H1 (cell line): ENCODE data around the gene SCNM1. TPM values are rescaled to one million over a fixed set of nuclear protein-coding genes. Genes with fewer than 3 reads are reported as not detected.

ENCODE experiments used
- CTCF ChIA-PET: fragments of 300-600 bp; sonication (Branson Sonifier 250); formaldehyde crosslinking; loops from one replicate; lab custom pipeline; 2021; ENCODE audit not compliant: partially characterized antibody; lab: Charles Lee
- POLR2A ChIA-PET: fragments of 300-600 bp; sonication (Branson Sonifier 250); formaldehyde crosslinking; loops from one replicate; lab custom pipeline; 2021; ENCODE audit warnings: inconsistent platforms; ENCODE audit not compliant: partially characterized antibody; lab: Charles Lee
- DNase-seq, 2 experiments: peaks; one replicate each; pipeline versions ENCODE4 v3.0.0 to v3.0.0-alpha.2; 2010 to 2022; ENCODE audit warnings: low spot score in 2 of 2, low read depth in 1 of 2, mixed read lengths in 1 of 2
- FAIRE-seq: peaks from 2 replicates; lab custom pipeline; 2011; peaks lifted over from hg19 to GRCh38; lab: Jason Lieb, UNC
- H2AFZ ChIP-seq: 2 replicates; pipeline ENCODE4 v1.8.1; 2012; ENCODE audit warnings: low read length, inconsistent platforms
- H2AK5ac ChIP-seq: 2 replicates; pipeline ENCODE4 v1.6.1; 2013; ENCODE audit warnings: low read depth, low read length
- H2BK120ac ChIP-seq: replicated peaks from 2 replicates; pipeline ENCODE3; 2013; ENCODE audit warnings: low read depth, low read length, inconsistent platforms
- H2BK12ac ChIP-seq: 2 replicates; pipeline ENCODE4 v1.6.1; 2013; ENCODE audit warnings: low read depth, low read length
- H2BK15ac ChIP-seq: 2 replicates; pipeline ENCODE4 v1.6.1; 2013; ENCODE audit warnings: low read length
- H2BK20ac ChIP-seq: 2 replicates; pipeline ENCODE4 v1.6.1; 2013; ENCODE audit warnings: low read length
- H2BK5ac ChIP-seq: 2 replicates; pipeline ENCODE4 v1.6.1; 2013; ENCODE audit warnings: low read depth, low read length
- H3K14ac ChIP-seq: 2 replicates; pipeline ENCODE4 v1.6.1; 2013; ENCODE audit warnings: inconsistent platforms; ENCODE audit not compliant: insufficient read length
- H3K18ac ChIP-seq: 2 replicates; pipeline ENCODE4 v1.6.1; 2013; ENCODE audit warnings: low read length; ENCODE audit errors: extremely low read depth
- H3K23ac ChIP-seq: 2 replicates; pipeline ENCODE4 v1.6.1; 2013; ENCODE audit warnings: inconsistent platforms; ENCODE audit not compliant: insufficient read length
- H3K23me2 ChIP-seq: 2 replicates; pipeline ENCODE4 v1.6.1; 2013; ENCODE audit warnings: low read depth, low read length
- H3K27ac ChIP-seq: 2 replicates; pipeline ENCODE4 v1.6.1; 2011; ENCODE audit warnings: low read depth, low read length, inconsistent platforms
- H3K27me3 ChIP-seq, 4 experiments: replicated peaks in 1 of 4; 1 replicate in 1 of 4; 2 replicates in 3 of 4; pipeline versions ENCODE4 v1.6.1 to v1.8.1; 2011 to 2013; ENCODE audit warnings: low read length in 3 of 4, mild to moderate bottlenecking in 3 of 4, inconsistent platforms in 2 of 4, mixed read lengths in 2 of 4, moderate library complexity in 1 of 4; ENCODE audit not compliant: control insufficient read depth in 3 of 4, insufficient read depth in 3 of 4; ENCODE audit errors: extremely low read depth in 1 of 4
- H3K36me3 ChIP-seq, 4 experiments: 2 replicates each; pipeline versions ENCODE4 v1.6.1 to v1.8.1; 2011 to 2013; ENCODE audit warnings: mild to moderate bottlenecking in 4 of 4, low read length in 3 of 4, moderate library complexity in 2 of 4, control low read depth in 1 of 4, inconsistent platforms in 1 of 4; ENCODE audit not compliant: insufficient read depth in 4 of 4, control insufficient read depth in 2 of 4
- H3K4ac ChIP-seq: replicated peaks from 2 replicates; pipeline ENCODE3; 2013; ENCODE audit warnings: low read length, low read depth, mixed read lengths, inconsistent platforms; ENCODE audit not compliant: insufficient read length
- H3K4me1 ChIP-seq, 4 experiments: replicated peaks in 1 of 4; 1 replicate in 1 of 4; 2 replicates in 3 of 4; pipeline versions ENCODE4 v1.6.1 to v1.8.1; 2011 to 2013; ENCODE audit warnings: low read length in 3 of 4, inconsistent platforms in 2 of 4, mixed read lengths in 1 of 4; ENCODE audit not compliant: insufficient read depth in 4 of 4, control insufficient read depth in 3 of 4
- H3K4me2 ChIP-seq, 2 experiments: 2 replicates each; pipeline versions ENCODE4 v1.6.1 to v1.8.1; 2011 to 2013; ENCODE audit warnings: low read depth in 2 of 2, low read length in 2 of 2, control low read depth in 1 of 2, inconsistent platforms in 1 of 2, mild to moderate bottlenecking in 1 of 2; ENCODE audit not compliant: insufficient read depth in 1 of 2
- H3K4me3 ChIP-seq, 4 experiments: fragments of 200-600, 300-600 bp in 1 of 4; sonication (generic), shearing (Covaris generic), sonication (Bioruptor Twin) in 1 of 4; 2 replicates each; pipeline versions ENCODE4 v1.5.1 to v1.8.1; 2011 to 2016; ENCODE audit warnings: low read length in 4 of 4, low read depth in 3 of 4, control low read depth in 2 of 4, inconsistent platforms in 2 of 4, mild to moderate bottlenecking in 2 of 4, mixed read lengths in 1 of 4, moderate library complexity in 1 of 4; ENCODE audit not compliant: insufficient read depth in 2 of 4; ENCODE audit errors: extremely low read depth in 1 of 4
- H3K56ac ChIP-seq: replicated peaks from 2 replicates; pipeline ENCODE3; 2013; ENCODE audit warnings: low read depth, mild to moderate bottlenecking, mixed read lengths, low read length, inconsistent platforms; ENCODE audit not compliant: insufficient read length
- H3K79me1 ChIP-seq: 2 replicates; pipeline ENCODE4 v1.6.1; 2013; ENCODE audit warnings: low read depth, low read length, control low read depth
- H3K79me2 ChIP-seq, 2 experiments: 2 replicates each; pipeline versions ENCODE4 v1.6.1 to v1.8.1; 2012 to 2013; ENCODE audit warnings: low read length in 2 of 2, mild to moderate bottlenecking in 2 of 2, inconsistent platforms in 1 of 2; ENCODE audit not compliant: insufficient read depth in 2 of 2, control insufficient read depth in 1 of 2
- H3K9ac ChIP-seq, 4 experiments: replicated peaks in 1 of 4; 1 replicate in 1 of 4; 2 replicates in 3 of 4; pipeline versions ENCODE4 v1.6.1 to v1.8.1; 2011 to 2013; ENCODE audit warnings: low read depth in 3 of 4, low read length in 3 of 4, control low read depth in 2 of 4, mild to moderate bottlenecking in 2 of 4, moderate library complexity in 2 of 4, inconsistent platforms in 1 of 4; ENCODE audit errors: extremely low read depth in 1 of 4
- H3K9me3 ChIP-seq, 2 experiments: 2 replicates each; pipeline versions ENCODE4 v1.6.1 to v1.8.1; 2012 to 2013; ENCODE audit warnings: mild to moderate bottlenecking in 2 of 2, moderate library complexity in 2 of 2, control low read depth in 1 of 2, inconsistent platforms in 1 of 2, low read depth in 1 of 2, low read length in 1 of 2, mixed read lengths in 1 of 2; ENCODE audit not compliant: insufficient read depth in 2 of 2
- H4K20me1 ChIP-seq, 2 experiments: replicated peaks in 1 of 2; 2 replicates each; pipeline versions ENCODE3 to v1.8.1; 2011 to 2013; ENCODE audit warnings: inconsistent platforms in 2 of 2, low read length in 2 of 2, mild to moderate bottlenecking in 1 of 2; ENCODE audit not compliant: insufficient read depth in 2 of 2, control insufficient read depth in 1 of 2
- H4K5ac ChIP-seq: 2 replicates; pipeline ENCODE4 v1.6.1; 2013; ENCODE audit warnings: low read length, low read depth, mixed read lengths, inconsistent platforms; ENCODE audit not compliant: insufficient read length
- H4K8ac ChIP-seq: 2 replicates; pipeline ENCODE4 v1.8.0; 2013; ENCODE audit warnings: mild to moderate bottlenecking, moderate library complexity, low read length, inconsistent platforms; ENCODE audit not compliant: insufficient read depth; ENCODE audit errors: extremely low read depth
- H4K91ac ChIP-seq: replicated peaks from 2 replicates; pipeline ENCODE3; 2013; ENCODE audit warnings: low read length, mixed read lengths, inconsistent platforms; ENCODE audit not compliant: insufficient read length
- CBX8 ChIP-seq: fragments of 300-800, 300-1000 bp; sonication (generic); IDR thresholded peaks from 2 replicates; pipeline ENCODE4 v1.7.1; 2016; ENCODE audit warnings: low read depth, low read length, borderline replicate concordance
- CREB1 ChIP-seq: IDR thresholded peaks from 2 replicates; pipeline ENCODE4 v1.6.1; 2012; ENCODE audit warnings: inconsistent platforms
- CTBP2 ChIP-seq: IDR thresholded peaks from 2 replicates; pipeline ENCODE4 v1.7.0; 2011; ENCODE audit warnings: borderline replicate concordance, mild to moderate bottlenecking, moderate library complexity, mixed read lengths, low read length; ENCODE audit not compliant: insufficient read depth, insufficient read length
- CTCF ChIP-seq, 3 experiments: IDR thresholded peaks; 1 replicate in 2 of 3; 2 replicates in 1 of 3; pipeline versions ENCODE4 v1.5.1 to v1.6.1; 2011; ENCODE audit warnings: low read length in 3 of 3, mild to moderate bottlenecking in 3 of 3, inconsistent platforms in 2 of 3, low read depth in 1 of 3, moderate library complexity in 1 of 3; ENCODE audit not compliant: insufficient read depth in 1 of 3; ENCODE audit errors: control extremely low read depth in 1 of 3
- EP300 ChIP-seq, 2 experiments: IDR thresholded peaks; 1 replicate in 1 of 2; 2 replicates in 1 of 2; pipeline ENCODE4 v1.6.1; 2011 to 2012; ENCODE audit warnings: low read depth in 2 of 2, low read length in 2 of 2, mild to moderate bottlenecking in 2 of 2, borderline replicate concordance in 1 of 2, inconsistent platforms in 1 of 2, moderate library complexity in 1 of 2
- KDM1A ChIP-seq: fragments of 200-600, 300-600 bp; sonication (generic); IDR thresholded peaks from 2 replicates; pipeline ENCODE4 v1.7.1; 2016; ENCODE audit warnings: mild to moderate bottlenecking, low read length, borderline replicate concordance
- PHF8 ChIP-seq: fragments of 200-600 bp; sonication (generic); conservative IDR thresholded peaks from 2 replicates; pipeline ENCODE4 v1.7.1; 2012; ENCODE audit warnings: low read depth, mild to moderate bottlenecking, inconsistent platforms, low read length, moderate library complexity
- RXRA ChIP-seq: IDR thresholded peaks from 2 replicates; pipeline ENCODE4 v1.6.1; 2011; ENCODE audit warnings: low read depth, mild to moderate bottlenecking, low read length, moderate library complexity; ENCODE audit not compliant: insufficient read depth
- SUZ12 ChIP-seq: fragments of 200-600 bp; sonication (generic); IDR thresholded peaks from 2 replicates; pipeline ENCODE4 v1.6.1; 2012; ENCODE audit warnings: mild to moderate bottlenecking, inconsistent platforms, low read length, moderate library complexity, mixed read lengths
- TBP ChIP-seq: IDR thresholded peaks from 2 replicates; pipeline ENCODE4 v1.6.1; 2011; ENCODE audit warnings: low read depth, low read length, improper control_type of control experiment
- TEAD4 ChIP-seq: IDR thresholded peaks from 2 replicates; pipeline ENCODE4 v1.6.1; 2012; ENCODE audit warnings: low read depth, low read length, inconsistent platforms, mixed read lengths
- WGBS, 2 experiments: shearing (Covaris generic) in 1 of 2; methylation state at CpG; one replicate each; pipeline versions ENCODE4 v1.1.6 to v1.1.7; 2013 to 2015; ENCODE audit warnings: low lambda C conversion rate in 2 of 2, mixed read lengths in 2 of 2, inconsistent platforms in 1 of 2, low coverage in 1 of 2, missing lambda C conversion rate in 1 of 2; ENCODE audit not compliant: insufficient replicate concordance in 2 of 2, insufficient coverage in 1 of 2, insufficient read length in 1 of 2; ENCODE audit errors: extremely low coverage in 1 of 2, missing lambda C conversion rate in 1 of 2; 5-methylcytosine and 5-hydroxymethylcytosine counted together
- polyA plus RNA-seq, 7 experiments: library from polyadenylated mRNA; depleted of rRNA in 3 of 7; stranded (reverse) in 5 of 7; unstranded in 2 of 7; fragments of >200 nt in 5 of 7; fragments of 200-250 nt in 2 of 7; gene quantifications; 1 replicate in 5 of 7; 2 replicates in 1 of 7; 4 replicates in 1 of 7; pipeline versions ENCODE4 v1.2.1 to v1.2.3, GENCODE V29; 2011 to 2013; ENCODE audit warnings: missing spikeins in 2 of 7, mixed read lengths in 2 of 7
- total RNA-seq: library from RNA; stranded (reverse); fragmentation: NEBNext Ultra II Directional; extraction: Animal tissue kit (Norgen Biotek cat#: 25700); gene quantifications from 2 replicates; pipeline ENCODE4 v1.2.1, GENCODE V29; 2021

Gene SCNM1
- total and polyA plus RNA-seq, 2 of the 8 experiments (the other 6 are each of a cell fraction or from before 2014, with no cell fraction given) = 13.6 to 46.2 TPM

- Histone ChIP-seq H3K36me3 (peaks cover 0 to 13% (median 4%) of the 10 kb centered on the region in 4 experiments; a peak in 4 of 8 replicates), H2BK5ac (no peak within 1 kb of the TSS), H2BK20ac (no peak within 1 kb of the TSS), H2AFZ (no peak within 1 kb of the TSS), H3K27me3 (no peaks in the 10 kb centered on the region), H3K14ac (no peak within 1 kb of the TSS), H2BK15ac (peak within 1 kb of the TSS; percentile 46; the same call in 1 of the 2 replicates), H3K79me2 (no peaks in the 10 kb centered on the region), H2AK5ac (0 out of 2 replicates have a peak within 1 kb of the TSS, but pooled peaks have one; percentile 65), H3K4me3 (no peak within 1 kb of the TSS), H3K23ac (no peak within 1 kb of the TSS), H3K4ac (no peak within 1 kb of the TSS), H3K23me2 (no peaks in the 10 kb centered on the region), H3K4me2 (no peak within 1 kb of the TSS), H4K8ac (no peak within 1 kb of the TSS), H2BK120ac (no peak within 1 kb of the TSS), H4K91ac (no peak within 1 kb of the TSS), H4K20me1 (no peaks in the 10 kb centered on the region), H2BK12ac (no peak within 1 kb of the TSS), H3K4me1 (no peaks in the 10 kb centered on the region), H3K27ac (no peak within 1 kb of the TSS), H3K79me1 (no peaks in the 10 kb centered on the region), H3K9ac (no peak within 1 kb of the TSS), H3K9me3 (no peaks in the 10 kb centered on the region), H3K56ac (no peak within 1 kb of the TSS), H3K18ac (no peak within 1 kb of the TSS), H4K5ac (no peak within 1 kb of the TSS)
- POLR2A ChIA-PET = interaction anchor here (0.6 to 2.0 kb wide), 6 partner anchors 9 to 104 kb away, joined by 3 to 6 read pairs (median 4); partner anchors contain the start of gene SEMA6C
- no peak for DNase-seq
- WGBS, 2 experiments = 90% methylated on average over 4 of the region's 4 CpGs; no CpG with 5 or more reads in 1 of the 2 experiments
- CTCF ChIA-PET = interaction anchor here (0.5 to 11.8 kb wide), 24 partner anchors 10 to 818 kb away, joined by 3 to 285 read pairs (median 4); partner anchors contain the start of genes GABPB2, MINDY1, PI4KB and TMOD4
- no peak for FAIRE-seq
- TF ChIP-seq EP300 (IDR thresholded peaks at IDR 0.05; ENCODE audit: borderline replicate concordance in 1 of 2, low read depth in 2 of 2, low read length in 2 of 2) (no peak), RXRA (no peak), TBP (no peak), TEAD4 (no peak), CREB1 (no peak), SUZ12 (no peak), CTCF (IDR thresholded peaks at IDR 0.05; ENCODE audit: control extremely low read depth in 1 of 3, insufficient read depth in 1 of 3, low read depth in 1 of 3, low read length in 3 of 3) (no peak), KDM1A (no peak), CTBP2 (no peak), PHF8 (no peak), CBX8 (no peak)
These were observed 9.5 kb upstream of the SCNM1 start, which contains the start of gene TNFAIP8L2 for GRCh38 chr1:151156515-151156819. Gene TNFAIP8L2 (plus strand): TSS chr1:151156649. CDS start chr1:151158698, 2,049 bp downstream.
